K562 (cell line): Measurements from ENCODE around the gene MYCL. TPM values are rescaled to one million over a fixed set of nuclear protein-coding genes. Genes with fewer than 3 reads are reported as not detected.

Experiments
- ATF7 ChIP-seq: fragments of 450-650 bp; IDR thresholded peaks from 2 replicates; pipeline ENCODE4 v1.7.1; 2014; ENCODE audit warnings: mild to moderate bottlenecking, moderate library complexity
- BACH1 ChIP-seq: fragments of 200-800 bp; sonication (Bioruptor generic); IDR thresholded peaks from 2 replicates; pipeline ENCODE4 v1.6.1; 2016; ENCODE audit warnings: missing genetic modification characterization, missing compliant biosample characterization
- CBFA2T3 ChIP-seq: fragments of 450-650 bp; IDR thresholded peaks from 2 replicates; pipeline ENCODE4 v1.6.1; 2017
- CREB3 ChIP-seq: fragments of 450-650 bp; conservative IDR thresholded peaks from 2 replicates; pipeline ENCODE4 v1.6.1; 2016; ENCODE audit warnings: missing genetic modification characterization, low read depth, mild to moderate bottlenecking, missing compliant biosample characterization, moderate library complexity
- GTF2E2 ChIP-seq: fragments of 200-800 bp; sonication (Bioruptor generic); IDR thresholded peaks from 2 replicates; pipeline ENCODE4 v1.6.1; 2016; ENCODE audit warnings: missing genetic modification characterization, missing compliant biosample characterization
- HES1 ChIP-seq: fragments of 450-650 bp; IDR thresholded peaks from 2 replicates; pipeline ENCODE4 v1.6.1; 2016; ENCODE audit warnings: low read depth, mild to moderate bottlenecking, moderate library complexity
- ILF3 ChIP-seq: fragments of 450-650 bp; IDR thresholded peaks from 2 replicates; pipeline ENCODE4 v1.6.1; 2018; ENCODE audit warnings: antibody characterized with exemption, mild to moderate bottlenecking, moderate library complexity, borderline replicate concordance
- ILK ChIP-seq: fragments of 450-650 bp; IDR thresholded peaks from 2 replicates; pipeline ENCODE4 v1.6.1; 2016; ENCODE audit warnings: missing genetic modification characterization, low read depth, mild to moderate bottlenecking, missing compliant biosample characterization, moderate library complexity, borderline replicate concordance
- KLF16 ChIP-seq: IDR thresholded peaks from 2 replicates; pipeline ENCODE4 v1.6.1; 2016; ENCODE audit warnings: antibody characterized with exemption
- PHF8 ChIP-seq: fragments of 200-600 bp; sonication (generic); IDR thresholded peaks from 2 replicates; pipeline ENCODE4 v1.6.1; 2012; ENCODE audit warnings: mixed run types, mild to moderate bottlenecking, inconsistent platforms, low read length, moderate library complexity, borderline replicate concordance
- RFX5 ChIP-seq: IDR thresholded peaks from 2 replicates; pipeline ENCODE4 v1.6.1; 2011; ENCODE audit warnings: low read depth, mild to moderate bottlenecking, improper control_type of control experiment, low read length
- SFPQ ChIP-seq: fragments of 200-400 bp; formaldehyde crosslinking; IDR thresholded peaks from 2 replicates; pipeline ENCODE4 v1.6.1; 2017; ENCODE audit warnings: mild to moderate bottlenecking, low read depth, low read length, moderate library complexity
- SRSF7 ChIP-seq: fragments of 200-400 bp; formaldehyde crosslinking; optimal IDR thresholded peaks from 2 replicates; pipeline ENCODE3; 2017; ENCODE audit warnings: mild to moderate bottlenecking, low read depth, low read length
- ZBTB1 ChIP-seq: sonication (generic); formaldehyde crosslinking; IDR thresholded peaks from 2 replicates; pipeline ENCODE4 v1.8.1; 2023; ENCODE audit warnings: missing genetic modification reagents, low read depth, mild to moderate bottlenecking, borderline replicate concordance
- ZKSCAN3 ChIP-seq: fragments of 250-450 bp; sonication (Bioruptor Pico); IDR thresholded peaks from 2 replicates; pipeline ENCODE4 v1.4.0; 2020
- ZMIZ1 ChIP-seq, 2 experiments: fragments of 150-350 bp in 1 of 2; IDR thresholded peaks; 2 replicates each; pipeline ENCODE4 v1.6.1; 2012 to 2016; ENCODE audit warnings: low read depth in 2 of 2, low read length in 2 of 2, mild to moderate bottlenecking in 1 of 2, moderate library complexity in 1 of 2
- ZNF316 ChIP-seq: fragments of 450-650 bp; IDR thresholded peaks from 2 replicates; pipeline ENCODE4 v1.6.1; 2016
- ZNF395 ChIP-seq: fragments of 200-800 bp; sonication (Bioruptor generic); IDR thresholded peaks from 2 replicates; pipeline ENCODE4 v1.6.1; 2017; ENCODE audit warnings: missing genetic modification characterization, missing compliant biosample characterization
- ZNF77 ChIP-seq: fragments of 250-450 bp; sonication (Bioruptor Pico); IDR thresholded peaks from 2 replicates; pipeline ENCODE4 v1.5.0; 2020
- polyA plus RNA-seq, 8 experiments: library from polyadenylated mRNA; depleted of rRNA in 4 of 8; stranded (reverse) in 5 of 8; unstranded in 3 of 8; fragments of >200 nt; fragmentation: Nextera tagmentation in 2 of 8; fragmentation: Illumina TruSeq in 1 of 8; extraction: Ambion mirVana in 2 of 8; extraction: Trizol in 1 of 8; gene quantifications; 2 replicates each; pipeline versions ENCODE4 v1.2.1 to v1.2.3, GENCODE V29; 2011 to 2014; ENCODE audit warnings: inconsistent platforms in 1 of 8, missing spikeins in 1 of 8
- total RNA-seq, 7 experiments: library from RNA; depleted of rRNA in 6 of 7; stranded (reverse); fragments of >200 nt in 6 of 7; fragmentation: Illumina TruSeq in 2 of 7; extraction: Trizol in 2 of 7; gene quantifications; 2 replicates each; pipeline versions ENCODE4 v1.2.1 to v1.2.3, GENCODE V29; 2011 to 2021; ENCODE audit warnings: low replicate concordance in 1 of 7

Gene MYCL
- total and polyA plus RNA-seq, 9 of the 15 experiments (the other 6 are each of a cell fraction or from before 2014, with no cell fraction given): 3.5 to 22.0 (median 12.8) TPM

GRCh38 chr1:39944410-39945112 is 42.8 kb upstream of the MYCL start (continued):
- no peak for TF ChIP-seq SFPQ
- TF ChIP-seq BACH1 (tag): 0 out of 2 replicates have a peak, but pooled peaks have one; percentile 36
- TF ChIP-seq ZNF77 (CRISPR knock-in tag): no peak
- TF ChIP-seq ZMIZ1 (IDR thresholded peaks at IDR 0.05; ENCODE audit: low read depth in 2 of 2, low read length in 2 of 2): no peak
- TF ChIP-seq PHF8: no peak
- no peak for TF ChIP-seq ILK (tag)
- no peak for TF ChIP-seq GTF2E2 (tag)
- no peak for TF ChIP-seq ZBTB1
- TF ChIP-seq ZKSCAN3 (CRISPR knock-in tag): no peak
- no peak for TF ChIP-seq ATF7
- TF ChIP-seq HES1: no peak
- no peak for TF ChIP-seq KLF16
- peak; percentile 79 for TF ChIP-seq ZNF316
- TF ChIP-seq ZNF395: peak; percentile 46; the same call in 1 of the 2 replicates
- no peak for TF ChIP-seq ILF3
- peak; percentile 4; the same call in 1 of the 2 replicates for TF ChIP-seq CBFA2T3
- TF ChIP-seq SRSF7: no peak
- no peak for TF ChIP-seq RFX5
- TF ChIP-seq CREB3 (tag): no peak
